ENCODE measurements around the gene SORCS2. TPM values are rescaled to one million over a fixed set of nuclear protein-coding genes. Genes with fewer than 3 reads are reported as not detected.
A peak's percentile ranks its signal among the peaks of the same experiment; 100 is the strongest.

The SORCS2 gene
- polyA plus RNA-seq, 3 donors, result 0.46 to 0.55 TPM; not detected in 1

DNA sequence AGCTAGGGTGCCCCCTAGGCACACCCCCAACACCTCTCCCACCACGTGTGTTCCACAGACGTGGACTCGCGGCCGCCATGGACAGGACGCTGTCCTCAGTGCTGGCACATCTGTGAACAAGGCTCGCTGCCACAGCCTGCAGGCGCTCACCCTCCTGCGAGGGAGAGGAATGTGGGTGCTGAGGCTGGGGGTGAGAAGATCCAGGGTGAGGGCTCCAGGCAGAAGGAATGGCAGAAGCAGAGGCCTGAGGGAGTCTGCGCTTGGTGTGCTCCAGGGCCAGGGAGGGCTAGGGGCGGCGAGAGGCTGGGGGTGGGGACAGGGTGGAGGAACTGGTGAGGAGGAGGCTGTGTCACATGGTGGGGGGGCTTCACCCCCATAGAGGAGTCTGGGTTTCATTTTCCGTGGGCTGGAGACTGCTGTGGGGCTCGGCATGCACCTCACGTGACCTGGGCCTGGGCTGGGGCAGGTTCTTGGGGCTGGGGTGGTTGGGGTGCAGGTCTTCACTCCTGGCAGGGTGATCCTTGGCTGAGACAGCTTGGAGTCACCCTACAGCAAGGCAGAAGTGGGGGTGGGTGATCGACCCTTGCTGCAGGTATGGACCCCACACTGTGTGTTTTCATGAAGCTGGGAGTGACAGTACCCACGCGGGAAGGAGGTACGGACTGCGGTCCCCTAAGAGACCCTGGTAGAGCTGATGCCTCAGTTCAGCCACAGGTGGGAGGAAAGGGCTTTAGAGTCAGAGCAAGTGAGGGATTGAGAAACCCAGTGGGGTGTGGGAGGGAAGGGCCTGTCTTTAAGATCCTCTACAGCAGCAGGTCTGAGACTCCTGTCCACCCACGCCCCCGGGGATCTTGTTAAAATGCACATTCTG lies 138.7 kb downstream of the SORCS2 start:
- Mint-ChIP-seq H3K4me1 (no peaks in the 10 kb centered on the region), H3K9me3 (no peaks in the 10 kb centered on the region), H3K4me3 (no peak overlapping the region), H3K27ac (peak overlapping the region in 1 of 7 donors; percentile 21), H3K27me3 (ENCODE audit: low read depth in 3 of 3) (peaks cover 3 to 7% (median 5%) of the 10 kb centered on the region in 3 donors), H3K36me3 (no peaks in the 10 kb centered on the region)
- no peak overlapping the region for H3K4me3 ChIP-seq (replicated peaks in 1 of 3; ENCODE audit: low read depth in 2 of 3, low read length in 3 of 3)
- H3K9ac ChIP-seq (ENCODE audit: insufficient read depth, low read length, poor library complexity, severe bottlenecking), result no peak overlapping the region
- H2AFZ ChIP-seq (ENCODE audit: insufficient read depth, low read depth, low read length, poor library complexity, severe bottlenecking), result no peak overlapping the region
- no peaks in the 10 kb centered on the region for H3K36me3 ChIP-seq (replicated peaks in 1 of 2; ENCODE audit: control insufficient read depth in 1 of 2, insufficient read depth in 2 of 2, low read length in 2 of 2)
- H3K27me3 ChIP-seq (ENCODE audit: control insufficient read depth in 2 of 2, insufficient read depth in 2 of 2, low read length in 2 of 2), result no peaks in the 10 kb centered on the region
- no peak overlapping the region for H3K4me2 ChIP-seq (replicated peaks; ENCODE audit: extremely low read depth, low read length, poor library complexity, severe bottlenecking)
- no peaks in the 10 kb centered on the region for H3K4me1 ChIP-seq (ENCODE audit: control insufficient read depth in 1 of 2, insufficient read depth in 2 of 2, low read length in 2 of 2)
- no peaks in the 10 kb centered on the region for H3K79me2 ChIP-seq (ENCODE audit: insufficient read depth, low read length)
- TF ChIP-seq CTCF (IDR thresholded peaks at IDR 0.05), result no peak
- 91% methylated on average over 19 of the region's 22 CpGs for WGBS (ENCODE audit: insufficient coverage)
- DNase-seq, result no peak
- H3K27ac ChIP-seq (ENCODE audit: low read depth in 1 of 2, low read length in 2 of 2), result no peak overlapping the region
- intact Hi-C loops (cut with micrococcal nuclease), result no loop called here
- no peaks in the 10 kb centered on the region for H3K9me3 ChIP-seq (replicated peaks in 1 of 2; ENCODE audit: control insufficient read depth in 1 of 2, insufficient read depth in 1 of 2, low read length in 2 of 2)
- H4K20me1 ChIP-seq (ENCODE audit: insufficient read depth, low read length), result no peaks in the 10 kb centered on the region

DNA sequence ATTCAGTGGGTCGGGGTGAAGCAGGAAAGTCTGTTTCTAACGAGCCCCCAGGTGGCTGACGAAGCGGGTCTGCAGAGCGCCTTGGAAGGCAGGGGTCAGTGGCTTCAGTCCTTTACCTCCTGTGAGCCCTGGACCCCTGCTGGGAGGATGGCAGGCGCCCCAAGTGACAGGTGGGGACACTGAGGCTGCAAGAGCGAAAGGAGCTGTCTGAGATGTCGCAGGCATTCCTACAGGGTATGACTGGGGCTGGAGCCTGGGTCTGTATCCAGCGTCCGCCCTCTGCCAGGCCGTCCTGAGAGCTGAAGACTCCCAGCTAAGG lies 139.3 kb downstream of the SORCS2 start:
- Histone ChIP-seq H3K27ac (ENCODE audit: low read depth in 1 of 2, low read length in 2 of 2) (no peak overlapping the region), H3K9ac (ENCODE audit: insufficient read depth, low read length, poor library complexity, severe bottlenecking) (no peak overlapping the region), H3K27me3 (ENCODE audit: control insufficient read depth in 2 of 2, insufficient read depth in 2 of 2, low read length in 2 of 2) (no peaks in the 10 kb centered on the region), H3K4me2 (replicated peaks; ENCODE audit: extremely low read depth, low read length, poor library complexity, severe bottlenecking) (no peak overlapping the region), H3K4me1 (ENCODE audit: control insufficient read depth in 1 of 2, insufficient read depth in 2 of 2, low read length in 2 of 2) (no peaks in the 10 kb centered on the region), H3K9me3 (replicated peaks in 1 of 2; ENCODE audit: control insufficient read depth in 1 of 2, insufficient read depth in 1 of 2, low read length in 2 of 2) (no peaks in the 10 kb centered on the region), H3K36me3 (replicated peaks in 1 of 2; ENCODE audit: control insufficient read depth in 1 of 2, insufficient read depth in 2 of 2, low read length in 2 of 2) (no peaks in the 10 kb centered on the region), H3K4me3 (replicated peaks in 1 of 3; ENCODE audit: low read depth in 2 of 3, low read length in 3 of 3) (no peak overlapping the region), H4K20me1 (ENCODE audit: insufficient read depth, low read length) (no peaks in the 10 kb centered on the region), H3K79me2 (ENCODE audit: insufficient read depth, low read length) (no peaks in the 10 kb centered on the region), H2AFZ (ENCODE audit: insufficient read depth, low read depth, low read length, poor library complexity, severe bottlenecking) (no peak overlapping the region)
- peaks cover 3 to 7% (median 5%) of the 10 kb centered on the region in 3 donors for H3K27me3 Mint-ChIP-seq (ENCODE audit: low read depth in 3 of 3)
- 92% methylated on average over 11 of the region's 11 CpGs for WGBS (ENCODE audit: insufficient coverage)
- no peak for DNase-seq
- H3K36me3 Mint-ChIP-seq, result no peaks in the 10 kb centered on the region
- no peaks in the 10 kb centered on the region for H3K9me3 Mint-ChIP-seq
- no peak overlapping the region for H3K27ac Mint-ChIP-seq
- TF ChIP-seq CTCF (IDR thresholded peaks at IDR 0.05), result no peak
- H3K4me3 Mint-ChIP-seq, result no peak overlapping the region
- intact Hi-C loops (cut with micrococcal nuclease), result no loop called here
- H3K4me1 Mint-ChIP-seq, result no peaks in the 10 kb centered on the region

Measured in CD14-positive monocyte (primary cell).